ENCODE measurements around the gene SNED1.

Gene SNED1

GRCh38 chr2:241038374-241039180 lies 40.2 kb downstream of the SNED1 start:
- peaks cover 0 to 21% of the 10 kb centered on the region in 2 donors for H3K27me3 ChIP-seq
- H3K9me3 ChIP-seq, result no peaks in the 10 kb centered on the region
- no peak overlapping the region for H3K27ac ChIP-seq
- TF ChIP-seq CTCF (IDR thresholded peaks at IDR 0.05), result no peak
- intact Hi-C loops (cut with DNase I; ENCODE audit: low total_unique reads), result no loop called here
- peaks cover 6 to 35% (median 33%) of the 10 kb centered on the region in 3 donors for H3K36me3 ChIP-seq
- peaks cover 0 to 18% (median 14%) of the 10 kb centered on the region in 4 donors for H3K4me1 ChIP-seq
- no peak for DNase-seq
- H3K4me3 ChIP-seq, result no peak overlapping the region

GRCh38 chr2:241039416-241039815 lies 41.0 kb downstream of the SNED1 start:
- H3K36me3 ChIP-seq, result peaks cover 4 to 29% (median 28%) of the 10 kb centered on the region in 3 donors

GRCh38 chr2:241040081-241040803 lies 41.8 kb downstream of the SNED1 start:
- Histone ChIP-seq H3K4me3 (no peak overlapping the region), H3K4me1 (peaks cover 0 to 17% (median 13%) of the 10 kb centered on the region in 4 donors), H3K9me3 (peaks cover 0 to 11% (median 6%) of the 10 kb centered on the region in 3 donors), H3K27ac (no peak overlapping the region), H3K27me3 (peaks cover 0 to 17% of the 10 kb centered on the region in 2 donors), H3K36me3 (peaks cover 6 to 31% (median 27%) of the 10 kb centered on the region in 3 donors)
- intact Hi-C loops (cut with DNase I; ENCODE audit: low total_unique reads), result no loop called here
- no peak for DNase-seq
- TF ChIP-seq CTCF (IDR thresholded peaks at IDR 0.05), result no peak

More at GRCh38 chr2:241039416-241039815, 41.0 kb downstream of the SNED1 start:
- Histone ChIP-seq H3K9me3 (peaks cover 0 to 5% (median 3%) of the 10 kb centered on the region in 3 donors), H3K27me3 (peaks cover 0 to 21% of the 10 kb centered on the region in 2 donors), H3K4me3 (no peak overlapping the region), H3K27ac (no peak overlapping the region), H3K4me1 (peaks cover 0 to 18% (median 14%) of the 10 kb centered on the region in 4 donors)
- TF ChIP-seq CTCF (IDR thresholded peaks at IDR 0.05), result no peak
- no peak for DNase-seq
- intact Hi-C loops (cut with DNase I; ENCODE audit: low total_unique reads), result no loop called here

GRCh38 chr2:241041589-241042158 lies 43.3 kb downstream of the SNED1 start:
- peaks cover 6 to 31% (median 27%) of the 10 kb centered on the region in 3 donors for H3K36me3 ChIP-seq
- peaks cover 0 to 5% of the 10 kb centered on the region in 2 donors for H3K27me3 ChIP-seq
- peaks cover 0 to 4% (median 2%) of the 10 kb centered on the region in 4 donors for H3K4me1 ChIP-seq
- no peak overlapping the region for H3K27ac ChIP-seq
- DNase-seq, result no peak
- intact Hi-C loops (cut with DNase I; ENCODE audit: low total_unique reads), result no loop called here
- no peak overlapping the region for H3K4me3 ChIP-seq
- peaks cover 0 to 11% (median 6%) of the 10 kb centered on the region in 3 donors for H3K9me3 ChIP-seq
- no peak for TF ChIP-seq CTCF (IDR thresholded peaks at IDR 0.05)

GRCh38 chr2:241043581-241043980 lies 45.2 kb downstream of the SNED1 start:
- TF ChIP-seq CTCF (IDR thresholded peaks at IDR 0.05), result no peak
- H3K4me3 ChIP-seq, result no peak overlapping the region
- no peak overlapping the region for H3K27ac ChIP-seq
- peaks cover 0 to 11% (median 6%) of the 10 kb centered on the region in 3 donors for H3K9me3 ChIP-seq
- peaks cover 6 to 37% (median 23%) of the 10 kb centered on the region in 3 donors for H3K36me3 ChIP-seq
- no peak for DNase-seq
- H3K4me1 ChIP-seq, result no peaks in the 10 kb centered on the region
- intact Hi-C loops (cut with DNase I; ENCODE audit: low total_unique reads), result no loop called here
- H3K27me3 ChIP-seq, result no peaks in the 10 kb centered on the region
